ENCODE measurements around the gene SLC7A14.
"Not testable (repeated sequence)": the region's sequence is repeated elsewhere in the genome, so short reads cannot be mapped to it uniquely, and the experiment has no call there.

Gene SLC7A14

GRCh38 chr3:170584585-170585007, 1.3 kb downstream of the SLC7A14 start:
- peak overlapping the region; percentile 50 for H3K4me3 ChIP-seq (replicated peaks; ENCODE audit: low read depth, low read length)
- no peak for DNase-seq (ENCODE audit: extremely low read depth, low read depth)

GRCh38 chr3:170579646-170580045, 6.2 kb downstream of the SLC7A14 start:
- DNase-seq (ENCODE audit: extremely low read depth, low read depth): no peak
- TF ChIP-seq, protein P1, sequence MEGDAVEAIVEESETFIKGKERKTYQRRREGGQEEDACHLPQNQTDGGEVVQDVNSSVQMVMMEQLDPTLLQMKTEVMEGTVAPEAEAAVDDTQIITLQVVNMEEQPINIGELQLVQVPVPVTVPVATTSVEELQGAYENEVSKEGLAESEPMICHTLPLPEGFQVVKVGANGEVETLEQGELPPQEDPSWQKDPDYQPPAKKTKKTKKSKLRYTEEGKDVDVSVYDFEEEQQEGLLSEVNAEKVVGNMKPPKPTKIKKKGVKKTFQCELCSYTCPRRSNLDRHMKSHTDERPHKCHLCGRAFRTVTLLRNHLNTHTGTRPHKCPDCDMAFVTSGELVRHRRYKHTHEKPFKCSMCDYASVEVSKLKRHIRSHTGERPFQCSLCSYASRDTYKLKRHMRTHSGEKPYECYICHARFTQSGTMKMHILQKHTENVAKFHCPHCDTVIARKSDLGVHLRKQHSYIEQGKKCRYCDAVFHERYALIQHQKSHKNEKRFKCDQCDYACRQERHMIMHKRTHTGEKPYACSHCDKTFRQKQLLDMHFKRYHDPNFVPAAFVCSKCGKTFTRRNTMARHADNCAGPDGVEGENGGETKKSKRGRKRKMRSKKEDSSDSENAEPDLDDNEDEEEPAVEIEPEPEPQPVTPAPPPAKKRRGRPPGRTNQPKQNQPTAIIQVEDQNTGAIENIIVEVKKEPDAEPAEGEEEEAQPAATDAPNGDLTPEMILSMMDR (IDR thresholded peaks at IDR 0.05; ENCODE audit: low read depth, low read length, missing control alignments): no peak
- H3K4me3 ChIP-seq (replicated peaks; ENCODE audit: low read depth, low read length): no peak overlapping the region

More at GRCh38 chr3:170584585-170585007, 1.3 kb downstream of the SLC7A14 start:
- TF ChIP-seq, protein P1 (IDR thresholded peaks at IDR 0.05; ENCODE audit: low read depth, low read length, missing control alignments): no peak

GRCh38 chr3:170572665-170573253, 13.1 kb downstream of the SLC7A14 start:
- H3K4me3 ChIP-seq (replicated peaks; ENCODE audit: low read depth, low read length): no peak overlapping the region
- DNase-seq (ENCODE audit: extremely low read depth, low read depth): peak; percentile 65

DNA sequence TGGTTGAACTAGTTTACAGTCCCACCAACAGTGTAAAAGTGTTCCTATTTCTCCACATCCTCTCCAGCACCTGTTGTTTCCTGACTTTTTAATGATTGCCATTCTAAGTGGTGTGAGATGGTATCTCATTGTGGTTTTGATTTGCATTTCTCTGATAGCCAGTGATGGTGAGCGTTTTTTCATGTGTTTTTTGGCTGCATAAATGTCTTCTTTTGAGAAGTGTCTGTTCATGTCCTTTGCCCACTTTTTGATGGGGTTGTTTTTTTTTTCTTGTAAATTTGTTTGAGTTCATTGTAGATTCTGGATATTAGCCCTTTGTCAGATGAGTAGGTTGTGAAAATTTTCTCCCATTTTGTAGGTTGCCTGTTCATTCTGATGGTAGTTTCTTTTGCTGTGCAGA, 18.3 kb downstream of the SLC7A14 start:
- DNase-seq (ENCODE audit: extremely low read depth, low read depth); H3K4me3 ChIP-seq (replicated peaks; ENCODE audit: low read depth, low read length): not testable (repeated sequence)

More at GRCh38 chr3:170572665-170573253, 13.1 kb downstream of the SLC7A14 start:
- TF ChIP-seq, protein P1 (IDR thresholded peaks at IDR 0.05; ENCODE audit: low read depth, low read length, missing control alignments): no peak

- TF ChIP-seq, protein P1 (IDR thresholded peaks at IDR 0.05; ENCODE audit: low read depth, low read length, missing control alignments): no peak
- DNase-seq (ENCODE audit: extremely low read depth, low read depth): no peak
These were observed 19.5 kb downstream of the SLC7A14 start for GRCh38 chr3:170566413-170566812.

GRCh38 chr3:170565495-170565894, 20.4 kb downstream of the SLC7A14 start:
- TF ChIP-seq, protein P1 (IDR thresholded peaks at IDR 0.05; ENCODE audit: low read depth, low read length, missing control alignments): no peak
- DNase-seq (ENCODE audit: extremely low read depth, low read depth): no peak
- no peak overlapping the region for H3K4me3 ChIP-seq (replicated peaks; ENCODE audit: low read depth, low read length)

More at GRCh38 chr3:170566413-170566812, 19.5 kb downstream of the SLC7A14 start:
- no peak overlapping the region for H3K4me3 ChIP-seq (replicated peaks; ENCODE audit: low read depth, low read length)

DNA sequence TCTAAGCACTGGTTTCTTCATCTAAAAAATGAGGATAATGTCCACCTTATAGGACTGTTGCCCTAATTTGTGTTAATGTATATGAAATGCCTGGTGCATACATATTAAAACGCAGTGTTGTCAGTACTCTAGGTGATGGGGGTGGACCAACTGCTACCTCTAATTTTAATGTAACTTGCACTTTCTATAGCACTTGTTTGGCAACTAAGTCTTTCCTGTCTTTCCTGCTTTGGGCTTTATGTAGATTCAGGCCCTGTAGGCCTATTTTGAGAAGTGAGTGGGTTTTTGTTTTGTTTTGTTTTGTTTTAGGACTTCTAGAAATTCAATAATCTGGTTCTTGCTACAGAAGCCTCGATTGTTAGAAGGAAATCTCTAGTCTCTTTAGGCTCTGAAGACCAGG, 21.2 kb downstream of the SLC7A14 start:
- TF ChIP-seq, protein P1 (IDR thresholded peaks at IDR 0.05; ENCODE audit: low read depth, low read length, missing control alignments): no peak
- no peak overlapping the region for H3K4me3 ChIP-seq (replicated peaks; ENCODE audit: low read depth, low read length)
- DNase-seq (ENCODE audit: extremely low read depth, low read depth): no peak
